DOHH2 (cell line): ENCODE results near the gene MYO10.

ENCODE experiments used
- H3F3A ChIP-seq: fragments of 200-600 bp; sonication (generic), shearing (Covaris generic); 2 replicates; pipeline ENCODE4 v1.6.0; 2016; ENCODE audit warnings: antibody characterized with exemption, mild to moderate bottlenecking; ENCODE audit not compliant: control insufficient read depth, insufficient read depth
- H3K27ac ChIP-seq: fragments of 200-600 bp; sonication (generic); 2 replicates; pipeline ENCODE4 v1.5.1; 2014; ENCODE audit warnings: low read depth, mild to moderate bottlenecking, low read length, moderate library complexity
- H3K27me3 ChIP-seq: fragments of 200-600 bp; sonication (generic); 2 replicates; pipeline ENCODE4 v1.6.1; 2014; ENCODE audit warnings: mild to moderate bottlenecking, low read length, mixed read lengths; ENCODE audit not compliant: control insufficient read depth
- H3K36me3 ChIP-seq: fragments of 200-600 bp; sonication (generic); 2 replicates; pipeline ENCODE4 v1.6.1; 2014; ENCODE audit warnings: mild to moderate bottlenecking, low read length, moderate library complexity, mixed read lengths; ENCODE audit not compliant: control insufficient read depth
- H3K4me1 ChIP-seq: fragments of 200-600 bp; sonication (generic); 2 replicates; pipeline ENCODE4 v1.6.1; 2014; ENCODE audit warnings: mild to moderate bottlenecking, low read length, mixed read lengths; ENCODE audit not compliant: control insufficient read depth
- H3K4me2 ChIP-seq: fragments of 200-600 bp; sonication (generic); 2 replicates; pipeline ENCODE4 v1.6.0; 2014; ENCODE audit warnings: mild to moderate bottlenecking, low read length, moderate library complexity
- H3K4me3 ChIP-seq: fragments of 200-600 bp; sonication (generic); 2 replicates; pipeline ENCODE4 v1.5.1; 2014; ENCODE audit warnings: mild to moderate bottlenecking, low read length, mixed read lengths
- H3K79me2 ChIP-seq: fragments of 200-600 bp; sonication (generic); 2 replicates; pipeline ENCODE4 v1.6.1; 2014; ENCODE audit warnings: mild to moderate bottlenecking, low read length, mixed read lengths; ENCODE audit not compliant: control insufficient read depth
- H3K9me2 ChIP-seq: fragments of 200-600 bp; sonication (generic); replicated peaks from 2 replicates; pipeline ENCODE4 v1.6.1; 2014; ENCODE audit warnings: mild to moderate bottlenecking, low read length, mixed read lengths; ENCODE audit not compliant: control insufficient read depth
- H3K9me3 ChIP-seq: fragments of 200-600 bp; sonication (generic); 2 replicates; pipeline ENCODE4 v1.6.1; 2014; ENCODE audit warnings: antibody characterized with exemption, low read length, mixed read lengths; ENCODE audit not compliant: control insufficient read depth, insufficient read depth
- H4K20me1 ChIP-seq: fragments of 200-600 bp; sonication (generic); 2 replicates; pipeline ENCODE4 v1.6.0; 2014; ENCODE audit warnings: low read depth, mild to moderate bottlenecking, antibody characterized with exemption, low read length, moderate library complexity; ENCODE audit not compliant: control insufficient read depth, insufficient read depth
- CTCF ChIP-seq: fragments of 200-600 bp; sonication (generic); IDR thresholded peaks from one replicate; pipeline ENCODE4 v1.5.1; 2014; ENCODE audit warnings: antibody characterized with exemption, mild to moderate bottlenecking, low read depth, low read length; ENCODE audit not compliant: poor library complexity, severe bottlenecking
- EZH2phosphoT487 ChIP-seq: fragments of 200-600 bp; sonication (generic); IDR thresholded peaks from 2 replicates; pipeline ENCODE4 v1.6.1; 2017; ENCODE audit warnings: borderline replicate concordance, mild to moderate bottlenecking, antibody characterized with exemption, low read length, moderate library complexity, mixed read lengths

MYO10 gene

DNA sequence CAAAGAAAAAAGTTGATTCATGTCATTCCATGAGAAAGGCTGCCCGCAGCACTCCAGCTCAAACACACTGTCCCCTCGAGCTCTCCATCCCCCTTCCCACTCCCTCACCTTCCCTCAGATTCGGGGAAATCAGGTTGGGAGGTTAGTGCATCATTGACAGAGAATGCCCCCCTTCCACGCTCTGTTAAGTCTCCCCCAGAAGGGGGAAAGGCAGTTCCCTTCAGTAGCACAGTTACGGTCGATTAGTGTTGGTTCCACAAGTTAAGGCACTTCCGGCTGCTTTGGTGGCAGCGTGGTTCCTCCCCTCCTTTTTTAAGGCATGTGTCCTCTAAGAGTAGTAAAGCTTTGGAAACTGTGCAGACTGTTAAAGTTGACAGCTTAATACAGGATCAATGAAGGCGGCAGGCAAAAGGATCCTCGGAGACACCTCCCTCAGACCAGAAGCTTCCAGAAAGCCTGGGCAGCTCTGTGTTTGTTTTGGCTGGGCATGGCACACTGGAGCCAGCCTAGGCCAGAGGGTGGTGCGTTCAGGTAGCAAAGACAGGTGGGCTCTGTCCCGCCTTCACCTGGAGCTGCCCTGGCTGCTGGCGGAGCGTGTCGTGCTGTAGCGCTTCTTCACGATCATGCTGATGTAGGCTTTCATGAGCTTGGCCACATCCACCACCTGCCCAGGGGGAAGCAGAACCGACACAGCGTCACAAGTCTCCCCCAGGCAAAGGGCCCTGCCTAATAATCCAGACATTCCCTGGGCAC lies 269.8 kb downstream of the MYO10 start:
- Histone ChIP-seq H3K9me3 (no peaks in the 10 kb centered on the region), H3K27ac (no peak overlapping the region), H3K27me3 (no peaks in the 10 kb centered on the region), H3K36me3 (no peaks in the 10 kb centered on the region), H3F3A (no peaks in the 10 kb centered on the region), H3K9me2 (no peaks in the 10 kb centered on the region), H4K20me1 (no peaks in the 10 kb centered on the region), H3K4me3 (no peak overlapping the region), H3K79me2 (no peaks in the 10 kb centered on the region), H3K4me1 (no peaks in the 10 kb centered on the region), H3K4me2 (no peak overlapping the region)
- TF ChIP-seq CTCF: no peak
- no peak for TF ChIP-seq EZH2phosphoT487

- Histone ChIP-seq H3K4me1 (no peaks in the 10 kb centered on the region), H3K27me3 (no peaks in the 10 kb centered on the region), H3K36me3 (no peaks in the 10 kb centered on the region), H3F3A (no peaks in the 10 kb centered on the region), H3K27ac (no peak overlapping the region), H3K4me3 (no peak overlapping the region), H3K9me3 (no peaks in the 10 kb centered on the region), H3K79me2 (no peaks in the 10 kb centered on the region), H4K20me1 (no peaks in the 10 kb centered on the region), H3K9me2 (no peaks in the 10 kb centered on the region), H3K4me2 (no peak overlapping the region)
- TF ChIP-seq EZH2phosphoT487 (no peak), CTCF (no peak)
Measured at GRCh38 chr5:16665601-16666000, 270.5 kb downstream of the MYO10 start.

DNA sequence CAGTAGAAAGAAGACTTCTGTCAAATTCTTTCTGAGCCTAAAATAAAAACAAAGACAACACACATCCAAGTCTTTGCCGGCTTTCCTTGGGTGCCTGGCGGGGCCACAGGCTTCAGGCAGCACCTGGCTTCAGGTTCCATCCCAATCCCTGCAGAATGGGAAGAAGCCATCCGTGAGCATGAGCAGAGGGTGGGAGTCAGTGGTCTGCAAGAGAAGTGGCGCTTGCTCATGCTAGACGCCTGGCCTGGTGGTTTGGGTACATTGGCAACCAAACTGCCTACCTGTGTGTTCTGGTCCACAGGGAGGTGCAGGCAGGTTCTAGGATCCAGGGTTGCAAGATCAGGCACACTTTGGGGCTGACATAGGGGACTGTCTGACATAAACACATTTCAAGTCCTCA lies 271.7 kb downstream of the MYO10 start:
- no peaks in the 10 kb centered on the region for H3K79me2 ChIP-seq
- no peak overlapping the region for H3K27ac ChIP-seq
- no peak overlapping the region for H3K4me3 ChIP-seq
- H3K4me2 ChIP-seq: no peak overlapping the region
- TF ChIP-seq EZH2phosphoT487 (no peak), CTCF (no peak)
- H4K20me1 ChIP-seq: no peaks in the 10 kb centered on the region
- H3K9me2 ChIP-seq: no peaks in the 10 kb centered on the region
- no peaks in the 10 kb centered on the region for H3F3A ChIP-seq
- H3K36me3 ChIP-seq: no peaks in the 10 kb centered on the region
- H3K4me1 ChIP-seq: no peaks in the 10 kb centered on the region
- no peaks in the 10 kb centered on the region for H3K27me3 ChIP-seq
- H3K9me3 ChIP-seq: no peaks in the 10 kb centered on the region
